BE2C (cell line): ENCODE measurements around the gene ARHGAP20.
A peak's percentile ranks its signal among the peaks of the same experiment; 100 is the strongest.

Source experiments
- DNase-seq: peaks from one replicate; pipeline ENCODE4 v3.0.0-alpha.2; 2020
- H3K27me3 ChIP-seq: fragments of 250-450 bp; sonication (Bioruptor Pico); 2 replicates; pipeline ENCODE4 v1.5.1; 2020; ENCODE audit warnings: mild to moderate bottlenecking
- H3K36me3 ChIP-seq: fragments of 250-450 bp; sonication (Bioruptor Pico); 2 replicates; pipeline ENCODE4 v1.5.1; 2020; ENCODE audit warnings: mild to moderate bottlenecking
- H3K4me1 ChIP-seq: fragments of 250-450 bp; sonication (Bioruptor Pico); 2 replicates; pipeline ENCODE4 v1.5.1; 2020
- H3K4me3 ChIP-seq: 2 replicates; pipeline ENCODE4 v1.5.1; 2011; ENCODE audit warnings: low read depth, low read length
- H3K9me3 ChIP-seq: fragments of 250-450 bp; sonication (Bioruptor Pico); 2 replicates; pipeline ENCODE4 v1.5.1; 2020
- TF ChIP-seq, protein P1 (sequence below): IDR thresholded peaks from 2 replicates; pipeline ENCODE4 v1.5.1; 2012; ENCODE audit warnings: mild to moderate bottlenecking, low read depth, low read length

Gene ARHGAP20

DNA sequence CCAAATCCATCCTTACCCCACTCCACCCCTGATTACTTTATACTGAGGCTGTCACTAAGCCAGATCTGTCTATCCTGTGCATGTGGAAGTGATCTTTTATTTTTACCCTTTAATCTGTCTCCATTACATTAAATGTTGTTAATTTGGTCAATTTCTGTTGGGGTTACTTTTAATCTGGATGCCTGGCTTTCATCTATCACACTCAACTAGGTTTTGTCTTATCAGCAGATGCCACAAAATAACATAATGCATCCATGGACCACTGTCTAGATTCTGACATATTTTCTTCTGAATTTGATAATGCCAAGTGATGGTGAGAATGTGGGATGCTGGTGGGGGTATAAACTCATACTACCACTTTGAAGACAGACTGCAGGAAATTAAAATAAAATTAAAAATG is 174.1 kb downstream of the ARHGAP20 start:
- no peaks in the 10 kb centered on the region for H3K9me3 ChIP-seq
- no peaks in the 10 kb centered on the region for H3K27me3 ChIP-seq
- TF ChIP-seq, protein P1, sequence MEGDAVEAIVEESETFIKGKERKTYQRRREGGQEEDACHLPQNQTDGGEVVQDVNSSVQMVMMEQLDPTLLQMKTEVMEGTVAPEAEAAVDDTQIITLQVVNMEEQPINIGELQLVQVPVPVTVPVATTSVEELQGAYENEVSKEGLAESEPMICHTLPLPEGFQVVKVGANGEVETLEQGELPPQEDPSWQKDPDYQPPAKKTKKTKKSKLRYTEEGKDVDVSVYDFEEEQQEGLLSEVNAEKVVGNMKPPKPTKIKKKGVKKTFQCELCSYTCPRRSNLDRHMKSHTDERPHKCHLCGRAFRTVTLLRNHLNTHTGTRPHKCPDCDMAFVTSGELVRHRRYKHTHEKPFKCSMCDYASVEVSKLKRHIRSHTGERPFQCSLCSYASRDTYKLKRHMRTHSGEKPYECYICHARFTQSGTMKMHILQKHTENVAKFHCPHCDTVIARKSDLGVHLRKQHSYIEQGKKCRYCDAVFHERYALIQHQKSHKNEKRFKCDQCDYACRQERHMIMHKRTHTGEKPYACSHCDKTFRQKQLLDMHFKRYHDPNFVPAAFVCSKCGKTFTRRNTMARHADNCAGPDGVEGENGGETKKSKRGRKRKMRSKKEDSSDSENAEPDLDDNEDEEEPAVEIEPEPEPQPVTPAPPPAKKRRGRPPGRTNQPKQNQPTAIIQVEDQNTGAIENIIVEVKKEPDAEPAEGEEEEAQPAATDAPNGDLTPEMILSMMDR: no peak
- H3K4me1 ChIP-seq: no peaks in the 10 kb centered on the region
- H3K36me3 ChIP-seq: no peaks in the 10 kb centered on the region
- DNase-seq: no peak
- H3K4me3 ChIP-seq: no peak overlapping the region

DNA sequence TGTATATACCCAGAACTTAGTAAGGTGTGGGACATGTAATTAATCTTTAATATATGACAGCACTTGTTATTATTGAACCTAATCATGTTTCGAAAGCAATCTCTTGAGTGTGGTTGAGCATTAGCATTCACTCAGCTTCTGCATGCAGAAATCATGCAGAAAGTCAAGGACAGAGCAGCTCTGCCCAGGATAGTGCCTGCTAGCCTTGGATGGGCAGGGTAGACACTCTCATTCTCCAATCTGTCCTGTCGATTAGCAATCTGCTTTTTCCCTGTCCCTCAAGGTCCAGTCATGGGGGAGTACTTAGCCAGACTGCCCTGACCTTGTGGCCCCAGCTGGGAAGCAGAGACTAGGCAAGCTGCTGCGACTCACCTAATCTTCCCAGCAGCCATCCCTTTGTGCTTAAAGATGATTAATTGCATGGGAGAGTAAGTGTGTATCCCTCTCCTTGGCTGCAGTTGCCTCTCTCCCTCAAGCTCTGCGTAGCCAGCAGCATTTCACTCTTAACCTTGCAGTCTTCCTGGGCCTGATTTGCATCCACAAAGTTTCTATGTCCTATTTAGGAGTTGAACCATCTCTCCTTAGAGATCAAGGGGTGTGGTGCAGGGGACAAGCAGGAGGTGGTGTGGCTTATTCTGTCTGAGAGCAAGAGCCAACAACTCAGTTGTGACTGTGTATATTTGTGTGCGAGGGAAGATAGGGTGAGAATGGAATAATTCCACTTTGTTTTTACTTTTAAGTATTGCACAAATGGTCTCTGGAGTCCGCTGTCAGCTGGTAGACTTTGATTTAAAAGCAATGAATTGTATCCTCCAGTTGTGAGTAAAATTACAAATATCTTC is 181.1 kb downstream of the ARHGAP20 start:
- no peaks in the 10 kb centered on the region for H3K4me1 ChIP-seq
- TF ChIP-seq, protein P1: no peak
- no peak for DNase-seq
- no peaks in the 10 kb centered on the region for H3K36me3 ChIP-seq
- no peaks in the 10 kb centered on the region for H3K9me3 ChIP-seq
- H3K27me3 ChIP-seq: no peaks in the 10 kb centered on the region
- no peak overlapping the region for H3K4me3 ChIP-seq

DNA sequence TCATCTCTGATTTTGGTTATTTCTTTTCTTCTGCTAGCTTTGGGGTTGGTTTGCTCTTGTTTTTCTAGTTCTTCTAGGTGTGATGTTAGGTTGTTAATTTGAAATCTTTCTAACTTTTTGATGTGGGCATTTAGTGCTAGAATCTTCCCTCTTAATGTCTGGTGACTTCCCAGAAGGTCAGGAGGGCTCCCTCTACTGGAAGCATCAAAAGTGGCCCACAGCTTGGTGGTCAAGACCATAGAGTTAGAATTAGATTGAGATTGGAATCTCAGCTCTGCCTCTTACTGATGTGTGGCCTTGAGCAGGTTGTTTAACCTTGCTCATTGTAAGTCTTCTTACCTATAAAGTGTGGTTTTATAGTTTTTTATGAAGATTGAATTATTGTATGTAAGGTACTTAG is 183.2 kb downstream of the ARHGAP20 start:
- Histone ChIP-seq H3K9me3 (no peaks in the 10 kb centered on the region), H3K36me3 (no peaks in the 10 kb centered on the region), H3K4me3 (no peak overlapping the region), H3K4me1 (no peaks in the 10 kb centered on the region), H3K27me3 (no peaks in the 10 kb centered on the region)
- TF ChIP-seq, protein P1: peak; percentile 54
- DNase-seq: no peak

DNA sequence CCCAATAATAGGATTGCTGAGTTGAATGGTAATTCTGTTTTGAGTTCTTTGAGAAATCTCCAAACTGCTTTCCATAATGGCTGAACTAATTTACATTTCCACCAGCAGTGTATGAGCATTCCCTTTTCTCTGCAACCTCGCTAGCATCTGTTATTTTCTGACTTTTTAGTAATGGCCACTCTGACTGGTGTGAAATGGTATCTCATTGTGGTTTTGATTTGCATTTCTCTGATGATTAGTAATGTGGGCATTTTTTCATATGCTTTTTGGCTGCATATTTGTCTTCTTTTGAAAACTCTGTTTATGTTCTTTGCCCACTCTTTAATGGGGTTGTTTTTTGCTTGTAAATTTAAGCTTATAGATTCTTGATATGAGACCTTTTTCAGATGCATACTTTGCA is 185.1 kb downstream of the ARHGAP20 start:
- no peak for DNase-seq
- Histone ChIP-seq H3K9me3 (no peaks in the 10 kb centered on the region), H3K4me1 (no peaks in the 10 kb centered on the region), H3K36me3 (no peaks in the 10 kb centered on the region), H3K27me3 (no peaks in the 10 kb centered on the region), H3K4me3 (no peak overlapping the region)
- TF ChIP-seq, protein P1: no peak
